ENCODE data around the gene RANBP10.
"Not testable (repeated sequence)": the region's sequence is repeated elsewhere in the genome, so short reads cannot be mapped to it uniquely, and the experiment has no call there.

Gene RANBP10

GRCh38 chr16:67697422-67698185 is 108.8 kb downstream of the RANBP10 start:
- DNase-seq (ENCODE audit: extremely low read depth, low read depth) = no peak
- H3K4me3 ChIP-seq (replicated peaks; ENCODE audit: low read depth, low read length) = no peak overlapping the region
- TF ChIP-seq CTCF (IDR thresholded peaks at IDR 0.05; ENCODE audit: low read depth, low read length, missing control alignments) = no peak

GRCh38 chr16:67694611-67695010 is 111.7 kb downstream of the RANBP10 start:
- DNase-seq (ENCODE audit: extremely low read depth, low read depth) = no peak
- H3K4me3 ChIP-seq (replicated peaks; ENCODE audit: low read depth, low read length) = no peak overlapping the region
- no peak for TF ChIP-seq CTCF (IDR thresholded peaks at IDR 0.05; ENCODE audit: low read depth, low read length, missing control alignments)

GRCh38 chr16:67693517-67694285 is 112.7 kb downstream of the RANBP10 start:
- DNase-seq (ENCODE audit: extremely low read depth, low read depth); H3K4me3 ChIP-seq (replicated peaks; ENCODE audit: low read depth, low read length): not testable (repeated sequence)

- H3K4me3 ChIP-seq (replicated peaks; ENCODE audit: low read depth, low read length) = no peak overlapping the region
- no peak for DNase-seq (ENCODE audit: extremely low read depth, low read depth)
- TF ChIP-seq CTCF (IDR thresholded peaks at IDR 0.05; ENCODE audit: low read depth, low read length, missing control alignments) = no peak
These were observed 120.8 kb downstream of the RANBP10 start for GRCh38 chr16:67685388-67686112.

DNA sequence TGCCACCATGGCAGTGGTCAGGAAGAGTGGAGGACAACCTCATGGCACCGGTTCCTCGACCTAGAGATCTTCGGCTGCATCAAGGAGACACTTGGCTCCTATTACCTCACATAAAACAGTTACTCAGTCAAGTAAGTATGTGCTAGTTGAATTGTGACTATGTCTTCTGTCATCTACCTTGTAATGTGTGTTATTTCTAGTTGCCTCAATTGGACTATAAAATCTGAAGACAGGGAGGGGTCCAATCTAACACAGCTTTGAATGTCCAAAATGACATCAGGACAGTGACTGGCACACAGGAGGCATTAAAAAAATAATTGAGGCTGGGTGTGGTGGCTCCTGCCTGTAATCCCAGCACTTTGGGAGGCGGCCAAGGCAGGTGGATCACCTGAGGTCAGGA is 122.6 kb downstream of the RANBP10 start:
- H3K4me3 ChIP-seq (replicated peaks; ENCODE audit: low read depth, low read length) = no peak overlapping the region
- TF ChIP-seq CTCF (IDR thresholded peaks at IDR 0.05; ENCODE audit: low read depth, low read length, missing control alignments) = no peak
- DNase-seq (ENCODE audit: extremely low read depth, low read depth) = no peak

DNA sequence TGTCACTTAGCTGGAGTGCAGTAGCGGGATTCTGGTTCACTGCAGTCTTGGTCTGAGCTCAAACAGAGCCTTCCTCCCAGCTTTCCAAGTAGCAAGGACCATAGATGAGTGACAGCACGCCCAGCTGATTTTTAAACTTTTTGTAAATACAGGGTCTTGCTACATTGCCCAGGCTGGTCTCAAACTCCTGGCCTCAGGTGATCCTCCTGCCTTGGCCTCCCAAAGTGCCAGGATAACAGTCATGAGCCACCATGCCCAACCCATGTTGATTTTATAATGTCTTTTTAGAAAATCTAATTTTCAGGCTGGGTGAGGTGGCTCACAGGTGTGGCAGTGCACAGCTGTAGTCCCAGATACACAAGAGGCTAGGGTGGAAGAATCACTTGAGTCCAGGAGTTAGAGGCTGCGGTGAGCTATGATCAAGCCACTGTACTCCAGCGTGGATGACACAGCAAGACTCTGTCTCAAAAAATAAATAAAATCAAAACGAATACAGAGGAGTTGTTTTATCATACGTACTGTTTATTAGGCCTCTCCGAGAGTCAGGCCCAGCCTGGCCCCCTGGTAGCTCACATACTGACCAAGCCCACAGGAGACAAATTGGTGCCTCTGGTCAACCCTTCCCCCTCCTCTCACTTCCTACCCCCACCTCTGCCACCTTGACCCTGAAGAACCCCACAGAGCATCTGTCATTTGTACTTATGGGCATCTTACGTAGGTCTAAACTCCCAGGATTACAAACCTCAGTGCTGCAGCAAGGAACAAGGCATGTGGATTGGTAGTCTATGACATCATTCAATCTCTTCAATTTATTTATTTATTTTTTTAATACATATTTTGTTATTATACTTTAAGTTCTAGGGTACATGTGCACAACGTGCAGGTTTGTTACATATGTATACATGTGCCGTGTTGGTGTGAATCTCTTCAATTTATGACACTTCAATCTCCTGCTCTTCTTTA is 126.1 kb downstream of the RANBP10 start:
- no peak overlapping the region for H3K4me3 ChIP-seq (replicated peaks; ENCODE audit: low read depth, low read length)
- DNase-seq (ENCODE audit: extremely low read depth, low read depth) = no peak
- TF ChIP-seq CTCF (IDR thresholded peaks at IDR 0.05; ENCODE audit: low read depth, low read length, missing control alignments) = no peak
